GM12878 (cell line): ENCODE results near the gene CACNA2D1. TPM values are rescaled to one million over a fixed set of nuclear protein-coding genes. Genes with fewer than 3 reads are reported as not detected.

Experiments
- ATAC-seq: fragments of 200-7000 bp; cut with Tn5 transposase; 3 replicates; pipeline ENCODE4 v1.9.1; 2020; ENCODE audit warnings: mild to moderate bottlenecking, moderate library complexity
- BruUV-seq: library from RNA; stranded (reverse); fragments of 400-500 nt; replicated peaks from 2 replicates; lab custom pipeline; 2021; lab: Mats Ljungman, UMichigan
- CTCF ChIA-PET: fragments of 300-600 bp; sonication (Branson Sonifier 250); formaldehyde crosslinking; extraction: SDS; loops from one replicate; lab custom pipeline; 2021; ENCODE audit warnings: inconsistent platforms; lab: Yijun Ruan, JAX
- POLR2A ChIA-PET: fragments of 350-600 bp; formaldehyde crosslinking; extraction: SDS; loops from one replicate; lab custom pipeline; 2021; ENCODE audit warnings: inconsistent platforms; lab: Charles Lee
- RAD21 ChIA-PET: fragments of 300-600 bp; sonication (Branson Sonifier 250); formaldehyde crosslinking; loops from one replicate; lab custom pipeline; 2023; ENCODE audit warnings: antibody characterized with exemption; ENCODE audit not compliant: unreplicated experiment; lab: Charles Lee
- SMC1A ChIA-PET: fragments of 300-600 bp; sonication (Branson Sonifier 250); formaldehyde crosslinking; loops from one replicate; lab custom pipeline; 2023; ENCODE audit not compliant: unreplicated experiment, uncharacterized antibody; lab: Charles Lee
- DNase-seq: peaks from one replicate; pipeline ENCODE4 v3.0.0-alpha.2; 2011; ENCODE audit warnings: low read depth, low spot score
- FAIRE-seq: peaks from 3 replicates; lab custom pipeline; 2011; peaks lifted over from hg19 to GRCh38; lab: Jason Lieb, UNC
- H2AFZ ChIP-seq: 2 replicates; pipeline ENCODE4 v1.6.0; 2011; ENCODE audit warnings: low read depth, low read length, control low read depth; ENCODE audit not compliant: control insufficient read depth
- H3K27ac ChIP-seq: 2 replicates; pipeline ENCODE4 v1.5.1; 2011; ENCODE audit warnings: control low read depth; ENCODE audit not compliant: control insufficient read depth, insufficient read depth
- H3K27me3 ChIP-seq, 2 experiments: replicated peaks in 1 of 2; 2 replicates each; pipeline versions ENCODE4 v1.6.0 to v1.6.1; 2011; ENCODE audit warnings: low read length in 1 of 2; ENCODE audit not compliant: control insufficient read depth in 2 of 2, insufficient read depth in 2 of 2
- H3K36me3 ChIP-seq, 2 experiments: 2 replicates each; pipeline ENCODE4 v1.5.1; 2011; ENCODE audit warnings: low read length in 1 of 2; ENCODE audit not compliant: control insufficient read depth in 2 of 2, insufficient read depth in 2 of 2
- H3K4me1 ChIP-seq: 2 replicates; pipeline ENCODE4 v1.6.1; 2011; ENCODE audit warnings: mild to moderate bottlenecking, low read length, moderate library complexity, mixed read lengths; ENCODE audit not compliant: control insufficient read depth, insufficient read depth
- H3K4me2 ChIP-seq: 2 replicates; pipeline ENCODE4 v1.6.0; 2011; ENCODE audit warnings: control low read depth; ENCODE audit not compliant: control insufficient read depth, insufficient read depth
- H3K4me3 ChIP-seq: fragments of 200-600 bp; sonication (generic); 2 replicates; pipeline ENCODE4 v1.5.1; 2016
- H3K79me2 ChIP-seq: 2 replicates; pipeline ENCODE4 v1.6.0; 2011; ENCODE audit warnings: low read length; ENCODE audit not compliant: control insufficient read depth, insufficient read depth
- H3K9ac ChIP-seq: 2 replicates; pipeline ENCODE4 v1.8.0; 2011; ENCODE audit warnings: low read length, control low read depth, mixed read lengths; ENCODE audit not compliant: control insufficient read depth, insufficient read depth
- H3K9me3 ChIP-seq: replicated peaks from 3 replicates; pipeline ENCODE4 v1.5.1; 2011; ENCODE audit warnings: mild to moderate bottlenecking, low read length; ENCODE audit not compliant: control insufficient read depth, insufficient read depth
- H4K20me1 ChIP-seq: 2 replicates; pipeline ENCODE4 v1.6.0; 2011; ENCODE audit not compliant: control insufficient read depth, insufficient read depth
- BCLAF1 ChIP-seq: fragments of 450-650 bp; IDR thresholded peaks from 2 replicates; pipeline ENCODE4 v1.6.1; 2017; ENCODE audit warnings: antibody characterized with exemption, mild to moderate bottlenecking, moderate library complexity
- CEBPZ ChIP-seq: fragments of 150-350 bp; IDR thresholded peaks from 2 replicates; pipeline ENCODE4 v1.6.1; 2016; ENCODE audit warnings: low read depth, low read length
- HDAC6 ChIP-seq: fragments of 200-600 bp; sonication (generic); IDR thresholded peaks from one replicate; pipeline ENCODE4 v1.8.0; 2017; ENCODE audit warnings: antibody characterized with exemption; ENCODE audit not compliant: unreplicated experiment
- IRF4 ChIP-seq: IDR thresholded peaks from 2 replicates; pipeline ENCODE4 v1.6.1; 2011; ENCODE audit warnings: low read depth, low read length
- JUNB ChIP-seq: IDR thresholded peaks from 2 replicates; pipeline ENCODE4 v1.6.1; 2016; ENCODE audit warnings: antibody characterized with exemption, mild to moderate bottlenecking
- MAX ChIP-seq: IDR thresholded peaks from 2 replicates; pipeline ENCODE4 v1.6.1; 2012; ENCODE audit warnings: low read depth, low read length, improper control_type of control experiment
- NFXL1 ChIP-seq: fragments of 450-650 bp; IDR thresholded peaks from 2 replicates; pipeline ENCODE4 v1.6.1; 2017; ENCODE audit warnings: antibody characterized with exemption, mild to moderate bottlenecking, borderline replicate concordance
- POU2F2 ChIP-seq: IDR thresholded peaks from 3 replicates; pipeline ENCODE4 v1.6.1; 2011; ENCODE audit warnings: low read depth, mild to moderate bottlenecking, low read length, borderline replicate concordance
- RUNX3 ChIP-seq: IDR thresholded peaks from 2 replicates; pipeline ENCODE4 v1.6.1; 2012; ENCODE audit warnings: low read length, inconsistent platforms
- SREBF1 ChIP-seq: IDR thresholded peaks from 2 replicates; pipeline ENCODE4 v1.6.1; 2012; ENCODE audit warnings: mild to moderate bottlenecking, low read length
- TAF1 ChIP-seq: IDR thresholded peaks from 2 replicates; pipeline ENCODE4 v1.6.1; 2011; ENCODE audit warnings: mild to moderate bottlenecking, low read depth, low read length, borderline replicate concordance
- TCF7 ChIP-seq: IDR thresholded peaks from 2 replicates; pipeline ENCODE4 v1.6.1; 2014; ENCODE audit warnings: antibody characterized with exemption, borderline replicate concordance
- ZNF274 ChIP-seq: IDR thresholded peaks from one replicate; pipeline ENCODE4 v1.8.0; 2011; ENCODE audit not compliant: insufficient read length, insufficient read depth
- ZNF622 ChIP-seq: fragments of 450-650 bp; IDR thresholded peaks from 2 replicates; pipeline ENCODE4 v1.6.1; 2017; ENCODE audit warnings: mild to moderate bottlenecking, inconsistent platforms
- in situ Hi-C: fragments of 300-500 bp; cut with MboI; formaldehyde crosslinking; loops from 9 replicates; pipeline ENCODE4 v1.14.3; 2018; ENCODE audit warnings: mixed read lengths
- intact Hi-C: fragments of 100-400 bp; cut with micrococcal nuclease; formaldehyde crosslinking; loops from one replicate; pipeline ENCODE4 v1.14.2; 2022; ENCODE audit not compliant: unreplicated experiment
- polyA plus RNA-seq, 11 experiments: library from polyadenylated mRNA; depleted of rRNA in 4 of 11; unstranded in 6 of 11; stranded (reverse) in 5 of 11; fragments of >200 nt; fragmentation: Nextera tagmentation in 4 of 11; fragmentation: Illumina TruSeq in 1 of 11; extraction: Ambion mirVana in 4 of 11; extraction: Trizol in 1 of 11; gene quantifications; 1 replicate in 1 of 11; 2 replicates in 10 of 11; pipeline versions ENCODE4 v1.2.1 to v1.2.3, GENCODE V29; 2011 to 2016; ENCODE audit warnings: inconsistent platforms in 2 of 11, missing spikeins in 2 of 11, low read depth in 1 of 11
- total RNA-seq, 4 experiments: library from RNA; depleted of rRNA in 3 of 4; stranded (reverse); fragments of >200 nt in 3 of 4; fragmentation: Illumina TruSeq in 1 of 4; extraction: Trizol in 1 of 4; gene quantifications; 2 replicates each; pipeline versions ENCODE4 v1.2.1 to v1.2.3, GENCODE V29; 2013 to 2021
- TF ChIP-seq, protein P1 (sequence below): fragments of 450-650 bp; formaldehyde crosslinking; IDR thresholded peaks from 2 replicates; pipeline ENCODE4 v1.4.0; 2022; ENCODE audit warnings: mild to moderate bottlenecking, moderate library complexity

CACNA2D1 gene
- total and polyA plus RNA-seq, 10 of the 15 experiments (the other 5 are each of a cell fraction or from before 2014, with no cell fraction given), result 0.14 to 14.8 (median 0.97) TPM

DNA sequence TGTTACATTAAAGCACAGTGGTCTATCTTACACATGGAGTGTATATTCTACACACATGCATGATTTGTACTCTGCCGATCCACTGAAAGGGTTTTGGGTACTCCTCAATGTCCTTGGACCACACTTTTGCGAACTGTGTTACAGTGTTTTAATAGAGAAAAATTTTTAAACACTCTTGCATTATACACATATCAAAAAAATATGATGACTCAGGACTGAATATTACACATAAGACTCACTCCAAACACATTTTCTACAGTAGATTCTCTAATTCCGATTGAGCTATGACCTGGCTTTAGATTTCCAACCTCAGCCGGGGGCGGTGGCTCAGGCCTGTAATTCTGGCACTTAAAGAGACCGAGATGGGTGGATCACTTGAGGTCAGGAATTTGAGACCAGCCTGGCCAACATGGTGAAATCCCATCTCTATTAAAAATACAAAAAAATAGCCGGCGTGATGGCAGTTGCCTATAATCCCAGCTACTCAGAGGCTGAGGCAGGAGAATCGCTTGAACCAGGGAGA, 222.4 kb downstream of the CACNA2D1 start (continued):
- no peak for TF ChIP-seq BCLAF1
- TF ChIP-seq POU2F2, result no peak
- TF ChIP-seq TAF1, result no peak

DNA sequence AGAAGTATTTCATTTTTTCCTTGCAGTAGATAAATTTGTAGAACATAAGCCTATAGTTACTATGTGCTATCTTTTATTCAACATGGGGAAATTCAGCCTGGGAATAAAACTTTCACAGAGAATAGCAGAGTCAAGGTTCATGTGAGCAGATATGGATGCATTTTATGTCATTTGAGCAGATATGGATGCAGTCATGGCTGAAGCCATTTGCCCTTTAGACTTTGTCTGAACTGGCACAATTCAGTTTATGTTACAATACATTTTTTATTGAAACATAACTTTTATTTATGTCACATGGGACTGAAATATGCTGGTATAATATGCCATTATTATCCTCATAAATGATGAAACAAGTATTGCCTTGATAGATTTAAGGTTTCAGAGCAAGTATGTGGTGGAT, 231.1 kb downstream of the CACNA2D1 start:
- no peak overlapping the region for H3K4me2 ChIP-seq
- H3K4me3 ChIP-seq, result no peak overlapping the region
- ATAC-seq, result no peak
- no peaks in the 10 kb centered on the region for H4K20me1 ChIP-seq
- no peak overlapping the region for H2AFZ ChIP-seq
- H3K27me3 ChIP-seq, result no peaks in the 10 kb centered on the region
- no peak overlapping the region for H3K9ac ChIP-seq
- no TSS peak for BruUV-seq
- DNase-seq, result no peak
- intact Hi-C loops (no loop called here), in situ Hi-C loops (no loop called here)
- POLR2A ChIA-PET, result interaction anchor here (0.6 to 0.7 kb wide), 4 partner anchors 16 to 116 kb away, joined by 3 to 4 read pairs (median 3); no protein-coding TSS in a partner anchor
- RAD21 ChIA-PET, result no interaction called here
- H3K9me3 ChIP-seq, result no peaks in the 10 kb centered on the region
- H3K36me3 ChIP-seq, result no peaks in the 10 kb centered on the region
- CTCF ChIA-PET, result no interaction called here
- no peaks in the 10 kb centered on the region for H3K79me2 ChIP-seq
- SMC1A ChIA-PET, result interaction anchor here (1.4 to 1.5 kb wide), 2 partner anchors 10 to 18 kb away, joined by 5 to 6 read pairs; no protein-coding TSS in a partner anchor
- no peak for FAIRE-seq
- H3K27ac ChIP-seq, result no peak overlapping the region
- no peaks in the 10 kb centered on the region for H3K4me1 ChIP-seq
- TF ChIP-seq ZNF274 (no peak), JUNB (no peak), SREBF1 (no peak), TCF7 (no peak), ZNF622 (no peak), RUNX3 (no peak), HDAC6 (no peak), IRF4 (no peak), NFXL1 (no peak), MAX (no peak), CEBPZ (no peak)
- TF ChIP-seq, protein P1, sequence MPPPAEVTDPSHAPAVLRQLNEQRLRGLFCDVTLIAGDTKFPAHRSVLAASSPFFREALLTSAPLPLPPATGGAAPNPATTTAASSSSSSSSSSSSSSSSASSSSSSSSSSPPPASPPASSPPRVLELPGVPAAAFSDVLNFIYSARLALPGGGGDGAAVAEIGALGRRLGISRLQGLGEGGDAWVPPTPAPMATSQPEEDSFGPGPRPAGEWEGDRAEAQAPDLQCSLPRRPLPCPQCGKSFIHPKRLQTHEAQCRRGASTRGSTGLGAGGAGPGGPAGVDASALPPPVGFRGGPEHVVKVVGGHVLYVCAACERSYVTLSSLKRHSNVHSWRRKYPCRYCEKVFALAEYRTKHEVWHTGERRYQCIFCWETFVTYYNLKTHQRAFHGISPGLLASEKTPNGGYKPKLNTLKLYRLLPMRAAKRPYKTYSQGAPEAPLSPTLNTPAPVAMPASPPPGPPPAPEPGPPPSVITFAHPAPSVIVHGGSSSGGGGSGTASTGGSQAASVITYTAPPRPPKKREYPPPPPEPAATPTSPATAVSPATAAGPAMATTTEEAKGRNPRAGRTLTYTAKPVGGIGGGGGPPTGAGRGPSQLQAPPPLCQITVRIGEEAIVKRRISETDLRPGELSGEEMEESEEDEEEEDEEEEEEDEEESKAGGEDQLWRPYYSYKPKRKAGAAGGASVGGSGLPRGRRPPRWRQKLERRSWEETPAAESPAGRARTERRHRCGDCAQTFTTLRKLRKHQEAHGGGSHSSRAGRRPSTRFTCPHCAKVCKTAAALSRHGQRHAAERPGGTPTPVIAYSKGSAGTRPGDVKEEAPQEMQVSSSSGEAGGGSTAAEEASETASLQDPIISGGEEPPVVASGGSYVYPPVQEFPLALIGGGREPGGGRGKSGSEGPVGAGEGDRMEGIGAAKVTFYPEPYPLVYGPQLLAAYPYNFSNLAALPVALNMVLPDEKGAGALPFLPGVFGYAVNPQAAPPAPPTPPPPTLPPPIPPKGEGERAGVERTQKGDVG (CRISPR knock-in tag), result no peak
